Skeletal muscle cell (primary cell): ENCODE measurements around the gene HIVEP2.

Experiments
- DNase-seq: peaks from one replicate; pipeline ENCODE4 v3.0.0-alpha.2; 2010; ENCODE audit warnings: low read depth
- H3K4me3 ChIP-seq: 2 replicates; pipeline ENCODE4 v1.5.1; 2011; ENCODE audit warnings: low read depth, mild to moderate bottlenecking, control low read depth, low read length, moderate library complexity

The HIVEP2 gene

DNA sequence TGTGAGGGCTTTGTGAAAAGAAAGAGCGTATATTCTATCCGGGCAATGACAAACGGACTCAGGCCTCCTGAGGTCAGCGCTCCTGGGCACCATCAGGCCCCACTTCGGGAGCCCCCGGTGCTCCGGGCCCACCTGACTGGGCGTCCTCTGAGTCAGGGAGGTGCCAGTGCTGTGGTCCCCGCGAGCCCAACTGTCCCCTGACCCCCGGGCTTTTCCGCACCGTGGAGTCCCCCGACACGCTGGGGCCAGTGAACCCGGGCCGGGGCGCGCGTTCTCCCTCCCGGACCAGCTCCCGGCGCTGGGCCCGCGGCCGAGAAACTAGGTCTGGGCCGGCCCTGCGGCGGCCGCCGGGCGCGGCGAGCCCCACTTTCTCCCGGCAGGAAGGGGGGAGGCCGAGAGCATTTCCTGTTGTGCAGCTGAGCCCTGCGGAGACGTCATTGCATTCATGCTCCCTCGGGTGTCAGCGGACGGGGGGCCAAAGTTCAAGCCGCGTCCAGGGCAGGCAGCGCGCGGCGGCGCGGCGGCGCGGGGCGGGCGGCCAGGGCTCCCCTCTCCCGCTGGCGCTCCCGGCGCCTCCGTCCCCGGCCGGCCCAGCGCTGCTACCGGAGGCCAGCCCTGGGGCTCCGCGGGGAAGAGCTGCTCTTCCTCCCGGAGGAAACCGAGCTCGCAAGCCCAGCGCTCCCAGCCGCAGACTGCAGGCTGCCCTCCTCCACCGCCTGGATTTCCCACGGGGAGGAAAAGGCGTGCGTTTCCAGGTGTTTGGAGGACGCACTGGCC lies 18.3 kb downstream of the HIVEP2 start:
- peak; percentile 84 for DNase-seq
- peak overlapping the region; percentile 58 for H3K4me3 ChIP-seq

DNA sequence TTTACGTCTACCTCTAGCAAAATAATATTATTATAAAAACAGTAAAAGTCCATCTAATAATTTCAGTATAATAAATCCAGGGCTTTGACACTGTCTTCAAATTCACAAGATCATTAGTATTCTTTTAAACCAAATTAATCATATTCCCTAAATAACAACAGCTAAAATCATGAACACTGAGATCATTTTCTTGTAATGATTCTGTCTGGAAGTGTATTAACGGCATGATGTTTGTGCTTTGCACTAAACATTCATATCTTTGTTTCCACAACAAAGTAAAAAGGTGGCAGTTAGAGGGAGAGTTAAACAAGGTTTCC lies 18.8 kb downstream of the HIVEP2 start:
- no peak for DNase-seq
- H3K4me3 ChIP-seq: peak overlapping the region; percentile 58

- peak; percentile 94 for DNase-seq
- H3K4me3 ChIP-seq: no peak overlapping the region
Measured at GRCh38 chr6:142925575-142926110, 19.3 kb downstream of the HIVEP2 start.

DNA sequence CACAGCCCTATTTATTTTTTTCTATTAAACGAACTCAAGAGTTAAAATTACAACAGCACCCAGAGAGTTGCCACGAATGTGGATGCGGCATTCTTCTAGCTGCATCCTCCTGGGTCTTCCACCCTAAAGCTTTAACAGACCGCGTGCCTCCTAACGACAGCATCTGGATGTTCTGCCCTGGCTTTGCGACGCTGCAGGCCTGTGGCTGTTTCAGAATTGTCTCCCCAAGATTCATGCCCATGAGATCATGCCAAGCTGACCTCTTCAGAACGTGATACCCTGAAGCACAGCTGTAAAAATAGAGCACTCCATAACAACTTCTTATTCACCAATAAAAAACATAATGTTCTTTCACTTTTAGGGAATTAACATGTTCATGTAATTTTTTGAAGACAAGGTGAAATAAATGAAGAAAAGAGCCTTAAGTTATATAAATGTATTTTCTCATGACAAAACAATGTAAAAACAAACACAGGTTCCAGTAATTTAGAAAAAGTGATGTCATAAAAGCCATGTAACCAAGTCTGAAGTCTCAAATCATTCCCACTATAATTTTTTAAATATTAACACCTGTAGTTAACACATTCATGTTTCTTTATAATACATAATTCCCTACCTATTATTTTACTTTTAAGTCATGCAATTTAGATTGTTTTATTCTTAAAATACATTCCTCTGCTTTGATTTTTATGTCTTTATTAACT lies 26.5 kb downstream of the HIVEP2 start:
- no peak for DNase-seq
- H3K4me3 ChIP-seq: no peak overlapping the region

GRCh38 chr6:142916881-142917280 lies 28.1 kb downstream of the HIVEP2 start:
- no peak overlapping the region for H3K4me3 ChIP-seq
- DNase-seq: no peak

DNA sequence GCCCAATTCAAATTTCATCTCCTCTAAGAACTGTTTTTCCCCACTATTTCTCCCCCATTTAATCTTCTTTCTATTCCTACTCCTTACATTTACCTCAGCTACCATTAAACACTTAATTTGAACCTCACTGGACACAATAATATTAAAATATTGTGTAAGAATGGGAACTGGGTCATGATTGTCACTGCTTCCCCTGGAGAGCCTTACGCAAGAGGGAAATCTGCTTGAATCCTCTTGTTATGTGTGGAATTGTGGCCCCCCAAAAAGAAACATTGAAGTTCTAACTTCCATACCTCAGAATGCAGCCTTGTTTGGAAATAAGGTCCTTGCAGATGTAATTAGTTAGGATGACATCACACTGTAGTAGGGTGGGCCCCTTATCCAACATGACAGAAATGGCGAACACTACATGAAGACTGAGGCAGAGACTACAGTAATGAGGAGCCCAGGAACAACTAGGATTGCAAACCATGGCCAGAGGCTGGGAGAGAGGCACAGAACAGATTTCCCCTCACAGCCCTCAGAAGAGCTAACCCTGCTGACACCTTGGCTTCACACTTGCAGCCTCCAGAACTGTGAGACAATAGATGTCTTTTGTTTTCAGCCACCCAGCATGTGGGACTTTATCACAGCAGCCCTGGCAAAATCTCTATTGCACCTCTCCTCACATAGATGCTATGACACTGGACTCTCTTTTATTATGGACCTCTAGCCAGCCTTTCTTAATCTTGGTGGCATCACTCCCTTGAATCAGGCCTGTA lies 29.9 kb downstream of the HIVEP2 start:
- DNase-seq: no peak
- no peak overlapping the region for H3K4me3 ChIP-seq

DNA sequence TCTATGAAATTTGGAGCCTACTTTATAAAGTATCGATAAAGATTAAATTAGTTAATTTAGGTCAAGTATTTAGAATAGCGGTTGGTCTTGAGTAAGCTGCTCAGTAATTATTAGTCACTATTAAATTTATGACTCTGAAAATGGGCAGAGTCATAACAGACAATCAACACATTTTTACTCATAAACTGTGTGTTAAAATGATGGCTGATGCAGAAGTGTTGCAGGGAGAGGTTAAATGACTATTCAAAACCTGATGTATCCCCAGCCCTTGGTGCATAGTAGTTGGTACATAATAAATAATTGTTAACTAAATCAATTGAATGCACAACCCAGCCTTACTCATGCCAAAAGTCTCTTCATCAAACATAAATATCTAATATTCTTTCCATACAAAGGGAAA lies 30.6 kb downstream of the HIVEP2 start:
- no peak overlapping the region for H3K4me3 ChIP-seq
- no peak for DNase-seq

GRCh38 chr6:142913511-142914047 lies 31.4 kb downstream of the HIVEP2 start:
- DNase-seq: no peak
- H3K4me3 ChIP-seq: no peak overlapping the region

GRCh38 chr6:142913036-142913510 lies 31.9 kb downstream of the HIVEP2 start:
- H3K4me3 ChIP-seq: no peak overlapping the region
- no peak for DNase-seq

GRCh38 chr6:142912125-142912524 lies 32.9 kb downstream of the HIVEP2 start:
- no peak overlapping the region for H3K4me3 ChIP-seq
- DNase-seq: no peak

GRCh38 chr6:142911430-142911829 lies 33.5 kb downstream of the HIVEP2 start:
- no peak overlapping the region for H3K4me3 ChIP-seq
- DNase-seq: no peak

DNA sequence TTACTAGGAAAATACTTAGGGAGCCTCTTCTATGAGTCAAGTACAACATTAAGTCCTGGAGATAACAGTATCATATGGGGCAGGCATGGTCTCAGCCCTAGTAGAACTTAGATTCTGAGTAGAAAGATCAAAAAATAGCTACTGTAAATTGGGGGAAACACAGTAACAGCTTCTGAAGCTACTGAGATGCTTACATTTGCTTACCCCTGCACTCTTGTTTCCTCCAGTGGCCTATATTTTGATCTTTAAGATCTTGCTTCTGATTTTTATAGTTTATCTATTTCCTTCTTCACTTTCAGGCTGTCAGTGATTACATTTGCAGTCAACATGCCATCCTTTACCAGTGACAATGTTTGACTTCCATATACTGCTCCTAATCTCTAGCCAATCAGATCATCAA lies 35.3 kb downstream of the HIVEP2 start:
- DNase-seq: no peak
- H3K4me3 ChIP-seq: no peak overlapping the region

- no peak overlapping the region for H3K4me3 ChIP-seq
- no peak for DNase-seq
Measured at GRCh38 chr6:142908235-142908634, 36.7 kb downstream of the HIVEP2 start.

- no peak overlapping the region for H3K4me3 ChIP-seq
- no peak for DNase-seq
Measured at GRCh38 chr6:142907544-142907943, 37.4 kb downstream of the HIVEP2 start.

DNA sequence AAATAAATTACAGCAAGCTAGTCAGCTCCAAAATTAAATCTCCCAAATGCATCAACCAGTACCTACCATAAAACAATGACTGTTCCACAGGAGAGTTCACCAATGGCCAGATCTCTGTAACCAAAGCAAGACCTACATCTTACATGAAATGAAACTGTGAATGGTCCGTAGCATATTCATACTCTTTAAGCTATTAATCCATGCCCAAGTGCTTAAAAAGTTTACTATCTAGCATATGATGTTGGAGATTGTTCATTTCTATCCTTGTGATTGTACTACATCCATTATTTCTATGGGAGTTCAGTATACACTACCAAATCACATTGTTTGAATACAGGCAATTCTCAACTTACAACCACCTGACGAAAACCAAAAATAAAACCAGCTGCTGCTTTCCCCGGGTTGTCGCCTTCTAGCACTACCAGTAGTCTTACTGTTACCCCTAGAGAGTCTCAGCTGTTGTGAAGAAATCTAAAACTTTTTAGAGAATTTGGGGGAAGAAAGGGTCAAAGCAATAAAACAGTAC lies 38.0 kb downstream of the HIVEP2 start:
- no peak overlapping the region for H3K4me3 ChIP-seq
- no peak for DNase-seq

- no peak overlapping the region for H3K4me3 ChIP-seq
- DNase-seq: no peak
Measured at GRCh38 chr6:142903812-142904211, 41.2 kb downstream of the HIVEP2 start.

- peak; percentile 99 for DNase-seq
- H3K4me3 ChIP-seq: peak overlapping the region; percentile 19
Measured at GRCh38 chr6:142902636-142903053, 42.3 kb downstream of the HIVEP2 start.

DNA sequence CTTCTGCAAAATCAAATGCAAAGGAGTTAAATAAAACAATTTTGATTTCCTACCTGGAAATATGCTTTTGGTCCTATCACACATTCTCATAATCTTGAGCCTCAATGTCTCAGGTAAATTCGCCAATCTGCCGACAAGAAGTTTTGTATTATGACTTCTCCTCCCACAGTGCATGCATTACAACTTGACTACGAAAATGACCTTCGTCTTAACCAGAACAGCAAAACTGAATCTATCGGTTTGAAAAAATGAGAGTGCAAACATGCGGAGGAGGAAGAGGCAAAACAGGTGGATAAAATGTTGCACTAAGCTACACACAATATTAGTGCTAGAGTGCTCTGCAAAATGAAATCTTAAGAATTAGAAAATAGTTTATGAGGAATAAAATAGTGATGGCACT lies 43.4 kb downstream of the HIVEP2 start:
- no peak overlapping the region for H3K4me3 ChIP-seq
- no peak for DNase-seq

- no peak for DNase-seq
- H3K4me3 ChIP-seq: no peak overlapping the region
Measured at GRCh38 chr6:142900227-142900971, 44.6 kb downstream of the HIVEP2 start.
